HepG2 (cell line): ENCODE results near the gene DIAPH3.

ENCODE experiments used
- CCDC6 ChIP-seq: sonication (generic); formaldehyde crosslinking; IDR thresholded peaks from 2 replicates; pipeline ENCODE4 v1.8.1; 2022; ENCODE audit warnings: mild to moderate bottlenecking, missing genetic modification reagents, moderate library complexity
- FOXA1 ChIP-seq, 2 experiments: fragments of 450-650 bp in 1 of 2; sonication (generic) in 1 of 2; formaldehyde crosslinking in 1 of 2; IDR thresholded peaks; 2 replicates each; pipeline versions ENCODE4 v1.4.0 to v1.6.1; 2016 to 2020; ENCODE audit warnings: missing genetic modification reagents in 1 of 2
- GABPA ChIP-seq, 2 experiments: IDR thresholded peaks; 2 replicates each; pipeline ENCODE4 v1.6.1; 2011 to 2016; ENCODE audit warnings: low read depth in 2 of 2, low read length in 1 of 2, missing biosample characterization in 1 of 2, missing genetic modification characterization in 1 of 2
- HOXA5 ChIP-seq: sonication (generic); formaldehyde crosslinking; IDR thresholded peaks from 2 replicates; pipeline ENCODE4 v1.4.0; 2020; ENCODE audit warnings: missing genetic modification reagents
- PAF1 ChIP-seq: IDR thresholded peaks from 2 replicates; pipeline ENCODE4 v1.6.1; 2016; ENCODE audit warnings: missing genetic modification reagents, missing compliant biosample characterization
- POLR2AphosphoS2 ChIP-seq: IDR thresholded peaks from 2 replicates; pipeline ENCODE4 v1.6.1; 2011; ENCODE audit warnings: low read depth, low read length, improper control_type of control experiment
- ZNF615 ChIP-seq: sonication (generic); formaldehyde crosslinking; IDR thresholded peaks from 2 replicates; pipeline ENCODE4 v1.5.0; 2020; ENCODE audit warnings: mild to moderate bottlenecking, missing genetic modification reagents, borderline replicate concordance
- ZNF674 ChIP-seq: sonication (generic); formaldehyde crosslinking; IDR thresholded peaks from 2 replicates; pipeline ENCODE4 v1.5.0; 2020; ENCODE audit warnings: low read depth, mild to moderate bottlenecking, missing genetic modification reagents
- ZNF746 ChIP-seq: sonication (generic); formaldehyde crosslinking; IDR thresholded peaks from 2 replicates; pipeline ENCODE4 v1.8.0; 2022; ENCODE audit warnings: mild to moderate bottlenecking, missing genetic modification reagents
- TF ChIP-seq, protein P1 (sequence below): sonication (generic); formaldehyde crosslinking; IDR thresholded peaks from 2 replicates; pipeline ENCODE4 v1.5.0; 2020; ENCODE audit warnings: missing genetic modification reagents, mild to moderate bottlenecking, borderline replicate concordance
- TF ChIP-seq, protein P2 (sequence below): sonication (generic); formaldehyde crosslinking; IDR thresholded peaks from 2 replicates; pipeline ENCODE4 v1.9.0; 2021; ENCODE audit warnings: missing genetic modification reagents, borderline replicate concordance
- TF ChIP-seq, protein P3 (sequence below): sonication (generic); formaldehyde crosslinking; IDR thresholded peaks from 2 replicates; pipeline ENCODE4 v1.5.0; 2020; ENCODE audit warnings: missing genetic modification reagents

DNA sequence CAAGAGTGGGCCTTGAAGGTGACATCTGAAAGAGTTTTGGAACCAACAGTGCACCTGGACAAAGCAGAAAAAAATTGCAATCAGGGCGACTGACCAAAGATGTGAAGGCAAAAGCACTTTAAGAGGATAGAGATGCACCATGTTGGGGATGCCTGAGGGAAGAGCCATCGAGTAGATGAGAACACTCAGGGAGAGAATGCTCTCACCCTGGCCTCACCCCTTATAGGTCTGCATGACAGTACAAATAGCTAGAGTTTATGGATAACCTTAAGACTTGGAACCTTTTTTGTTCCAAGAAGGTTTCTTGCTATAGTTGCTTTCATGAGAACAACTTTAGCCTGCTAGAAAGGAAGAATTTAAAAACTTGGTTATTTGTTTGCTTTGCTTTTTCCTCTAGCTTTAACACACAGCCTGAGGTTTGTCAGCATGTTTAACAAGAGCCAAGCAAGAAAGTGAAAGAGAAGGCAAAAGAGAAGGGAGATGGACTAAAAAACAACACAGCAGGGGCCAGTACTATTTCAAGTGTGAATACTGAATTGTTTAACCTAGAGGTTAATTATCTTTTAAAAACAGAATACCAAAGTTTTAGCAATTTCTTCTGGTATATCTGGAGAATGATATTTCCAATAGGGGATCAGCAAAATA is 418.9 kb downstream of the DIAPH3 start:
- TF ChIP-seq PAF1 (CRISPR knock-in tag) (no peak), ZNF674 (CRISPR knock-in tag) (no peak), GABPA (IDR thresholded peaks at IDR 0.05; ENCODE audit: low read depth, low read length) (no peak), GABPA (CRISPR knock-in tag; IDR thresholded peaks at IDR 0.05; ENCODE audit: low read depth) (no peak), ZNF615 (CRISPR knock-in tag) (no peak), CCDC6 (CRISPR knock-in tag) (no peak), POLR2AphosphoS2 (no peak), FOXA1 (IDR thresholded peaks at IDR 0.05) (no peak), FOXA1 (CRISPR knock-in tag; IDR thresholded peaks at IDR 0.05) (no peak), HOXA5 (CRISPR knock-in tag) (no peak), ZNF746 (CRISPR knock-in tag) (no peak)
- TF ChIP-seq, protein P1, sequence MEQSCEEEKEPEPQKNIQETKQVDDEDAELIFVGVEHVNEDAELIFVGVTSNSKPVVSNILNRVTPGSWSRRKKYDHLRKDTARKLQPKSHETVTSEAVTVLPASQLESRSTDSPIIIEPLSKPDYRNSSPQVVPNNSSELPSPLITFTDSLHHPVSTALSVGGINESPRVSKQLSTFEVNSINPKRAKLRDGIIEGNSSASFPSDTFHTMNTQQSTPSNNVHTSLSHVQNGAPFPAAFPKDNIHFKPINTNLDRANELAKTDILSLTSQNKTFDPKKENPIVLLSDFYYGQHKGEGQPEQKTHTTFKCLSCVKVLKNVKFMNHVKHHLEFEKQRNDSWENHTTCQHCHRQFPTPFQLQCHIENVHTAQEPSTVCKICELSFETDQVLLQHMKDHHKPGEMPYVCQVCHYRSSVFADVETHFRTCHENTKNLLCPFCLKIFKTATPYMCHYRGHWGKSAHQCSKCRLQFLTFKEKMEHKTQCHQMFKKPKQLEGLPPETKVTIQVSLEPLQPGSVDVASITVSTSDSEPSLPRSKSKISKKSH = no peak
- TF ChIP-seq, protein P2, sequence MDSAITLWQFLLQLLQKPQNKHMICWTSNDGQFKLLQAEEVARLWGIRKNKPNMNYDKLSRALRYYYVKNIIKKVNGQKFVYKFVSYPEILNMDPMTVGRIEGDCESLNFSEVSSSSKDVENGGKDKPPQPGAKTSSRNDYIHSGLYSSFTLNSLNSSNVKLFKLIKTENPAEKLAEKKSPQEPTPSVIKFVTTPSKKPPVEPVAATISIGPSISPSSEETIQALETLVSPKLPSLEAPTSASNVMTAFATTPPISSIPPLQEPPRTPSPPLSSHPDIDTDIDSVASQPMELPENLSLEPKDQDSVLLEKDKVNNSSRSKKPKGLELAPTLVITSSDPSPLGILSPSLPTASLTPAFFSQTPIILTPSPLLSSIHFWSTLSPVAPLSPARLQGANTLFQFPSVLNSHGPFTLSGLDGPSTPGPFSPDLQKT (CRISPR knock-in tag) = no peak
- TF ChIP-seq, protein P3, sequence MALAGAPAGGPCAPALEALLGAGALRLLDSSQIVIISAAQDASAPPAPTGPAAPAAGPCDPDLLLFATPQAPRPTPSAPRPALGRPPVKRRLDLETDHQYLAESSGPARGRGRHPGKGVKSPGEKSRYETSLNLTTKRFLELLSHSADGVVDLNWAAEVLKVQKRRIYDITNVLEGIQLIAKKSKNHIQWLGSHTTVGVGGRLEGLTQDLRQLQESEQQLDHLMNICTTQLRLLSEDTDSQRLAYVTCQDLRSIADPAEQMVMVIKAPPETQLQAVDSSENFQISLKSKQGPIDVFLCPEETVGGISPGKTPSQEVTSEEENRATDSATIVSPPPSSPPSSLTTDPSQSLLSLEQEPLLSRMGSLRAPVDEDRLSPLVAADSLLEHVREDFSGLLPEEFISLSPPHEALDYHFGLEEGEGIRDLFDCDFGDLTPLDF (CRISPR knock-in tag) = no peak
